GM06990 (cell line): ENCODE data around the gene PLOD1.

Experiments used
- DNase-seq: peaks from one replicate; pipeline ENCODE4 v3.0.0-alpha.2; 2011; ENCODE audit not compliant: insufficient read length; ENCODE audit errors: extremely low read depth
- H3K27me3 ChIP-seq: replicated peaks from 2 replicates; pipeline ENCODE4 v1.6.0; 2011; ENCODE audit warnings: low read length; ENCODE audit not compliant: control insufficient read depth, insufficient read depth
- H3K36me3 ChIP-seq: 2 replicates; pipeline ENCODE4 v1.5.1; 2011; ENCODE audit warnings: low read length; ENCODE audit not compliant: control insufficient read depth, insufficient read depth
- H3K4me3 ChIP-seq: replicated peaks from 2 replicates; pipeline ENCODE4 v1.5.1; 2011; ENCODE audit warnings: low read depth, mild to moderate bottlenecking, control low read depth, low read length
- CTCF ChIP-seq: IDR thresholded peaks from 2 replicates; pipeline ENCODE4 v1.5.1; 2011; ENCODE audit warnings: low read length, control low read depth, mild to moderate bottlenecking, inconsistent platforms; ENCODE audit not compliant: insufficient read depth, poor library complexity, severe bottlenecking

The PLOD1 gene

GRCh38 chr1:11934302-11935056 lies at the start of gene PLOD1:
TSS of gene PLOD1 (plus strand) at chr1:11934717. CDS start at chr1:11934780, 63 bp downstream.
- TF ChIP-seq CTCF = no peak
- DNase-seq = peak; percentile 93
- Histone ChIP-seq H3K36me3 (no peaks in the 10 kb centered on the region; the same call in none of the 2 replicates), H3K4me3 (peak within 1 kb of the TSS; percentile 89), H3K27me3 (no peaks in the 10 kb centered on the region)

- H3K36me3 ChIP-seq = no peaks in the 10 kb centered on the region
- no peak for DNase-seq
- TF ChIP-seq CTCF = no peak
- H3K4me3 ChIP-seq = no peak overlapping the region
- H3K27me3 ChIP-seq = no peaks in the 10 kb centered on the region; the same call in 1 of the 2 replicates
Observed at GRCh38 chr1:11885916-11886315, 48.6 kb upstream of the PLOD1 start.

GRCh38 chr1:11886986-11887665 lies 47.4 kb upstream of the PLOD1 start:
- DNase-seq = no peak
- H3K27me3 ChIP-seq = no peaks in the 10 kb centered on the region; the same call in 1 of the 2 replicates
- H3K4me3 ChIP-seq = no peak overlapping the region
- H3K36me3 ChIP-seq = no peaks in the 10 kb centered on the region
- no peak for TF ChIP-seq CTCF

- no peak for TF ChIP-seq CTCF
- no peak for DNase-seq
- Histone ChIP-seq H3K36me3 (no peaks in the 10 kb centered on the region), H3K27me3 (no peaks in the 10 kb centered on the region; the same call in 1 of the 2 replicates), H3K4me3 (no peak overlapping the region)
Observed at GRCh38 chr1:11887666-11888007, 46.9 kb upstream of the PLOD1 start.

- Histone ChIP-seq H3K36me3 (no peaks in the 10 kb centered on the region), H3K4me3 (no peak overlapping the region), H3K27me3 (no peaks in the 10 kb centered on the region; the same call in 1 of the 2 replicates)
- no peak for DNase-seq
- no peak for TF ChIP-seq CTCF
Observed at GRCh38 chr1:11888206-11888876, 46.2 kb upstream of the PLOD1 start.
